ENCODE measurements around the gene SUDS3.

The SUDS3 gene

GRCh38 chr12:118357257-118358007, 18.9 kb upstream of the SUDS3 start:
- peak; percentile 51 for DNase-seq (ENCODE audit: low spot score)

DNA sequence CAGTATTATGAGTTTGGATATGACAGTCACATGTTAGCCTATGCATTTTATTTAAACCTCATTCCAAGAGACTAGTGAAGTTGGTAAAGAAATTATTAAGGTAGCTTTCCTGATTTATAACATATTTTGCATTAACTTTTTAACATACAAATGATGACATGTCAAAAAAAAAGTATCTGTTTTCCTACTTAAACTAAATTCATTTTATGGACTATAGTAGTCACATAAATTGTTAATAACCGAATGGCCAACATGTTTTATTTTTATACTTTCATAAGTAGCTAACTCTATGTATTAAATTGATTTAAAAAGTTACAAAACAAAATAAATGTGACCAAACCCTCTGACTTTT, 18.4 kb upstream of the SUDS3 start:
- DNase-seq (ENCODE audit: low spot score): no peak

DNA sequence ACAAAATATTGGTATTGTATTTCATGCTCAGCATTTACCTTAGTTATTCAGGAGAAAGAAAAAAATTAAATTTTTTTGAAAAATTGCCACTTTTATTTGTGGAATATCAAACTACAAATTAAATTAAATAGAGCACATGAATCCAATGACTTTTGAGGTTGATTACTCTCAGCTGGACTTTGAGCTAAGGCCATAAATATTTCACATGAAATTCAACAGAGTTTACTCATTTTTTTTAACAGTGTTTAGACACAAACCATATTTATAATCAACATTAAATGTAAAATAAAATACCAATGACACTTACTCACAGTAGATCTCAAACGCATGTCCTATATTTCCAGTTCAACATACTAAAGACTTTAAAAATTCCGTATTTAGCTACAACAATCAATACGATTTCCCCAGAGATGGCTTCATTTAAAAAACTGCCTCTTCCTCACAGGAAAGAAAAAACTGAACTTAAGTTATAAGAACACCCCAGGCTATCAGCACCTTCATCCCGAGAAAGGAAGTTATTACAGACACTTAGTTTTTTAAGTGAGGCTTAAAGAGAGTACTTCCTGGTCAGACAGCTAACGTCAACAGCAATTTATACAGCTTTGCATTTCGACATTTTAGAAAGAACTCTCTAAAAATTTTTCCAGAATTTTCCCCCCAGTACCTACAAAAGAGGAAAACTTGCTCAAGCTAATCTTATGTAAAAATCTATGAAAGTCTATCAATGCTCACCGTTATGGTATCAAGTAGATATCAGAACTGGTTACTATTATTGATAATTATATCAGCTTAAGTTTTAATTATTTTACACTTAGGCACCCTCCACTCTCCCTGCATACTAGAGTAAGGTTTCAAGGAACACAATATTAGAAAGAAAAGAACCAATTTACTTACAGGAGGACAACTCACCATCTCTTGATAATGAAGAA, 17.5 kb upstream of the SUDS3 start:
- peak; percentile 26 for DNase-seq (ENCODE audit: low spot score)

GRCh38 chr12:118359541-118359915, 16.8 kb upstream of the SUDS3 start:
- peak; percentile 45 for DNase-seq (ENCODE audit: low spot score)

- no peak for DNase-seq (ENCODE audit: low spot score)
Observed at GRCh38 chr12:118361092-118361404, 15.3 kb upstream of the SUDS3 start.

DNA sequence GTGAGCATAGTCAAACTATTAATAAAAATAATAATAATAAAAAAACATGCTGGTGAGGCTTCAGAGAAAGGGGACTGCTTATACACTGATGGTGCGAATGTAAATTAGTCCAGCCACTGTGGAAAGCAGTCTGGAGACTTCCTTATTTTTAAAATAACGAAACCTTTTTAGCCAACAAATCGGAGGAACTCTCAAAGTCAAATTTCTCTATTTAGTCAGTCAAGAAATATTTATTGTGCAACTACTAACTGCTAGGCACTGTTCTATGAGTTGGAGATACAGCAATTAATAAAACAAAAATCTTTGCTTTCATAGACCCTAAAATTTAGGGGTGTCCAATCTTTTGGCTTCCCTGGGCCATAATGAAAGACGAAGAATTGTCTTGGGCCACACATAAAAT, 14.5 kb upstream of the SUDS3 start:
- no peak for DNase-seq (ENCODE audit: low spot score)

DNA sequence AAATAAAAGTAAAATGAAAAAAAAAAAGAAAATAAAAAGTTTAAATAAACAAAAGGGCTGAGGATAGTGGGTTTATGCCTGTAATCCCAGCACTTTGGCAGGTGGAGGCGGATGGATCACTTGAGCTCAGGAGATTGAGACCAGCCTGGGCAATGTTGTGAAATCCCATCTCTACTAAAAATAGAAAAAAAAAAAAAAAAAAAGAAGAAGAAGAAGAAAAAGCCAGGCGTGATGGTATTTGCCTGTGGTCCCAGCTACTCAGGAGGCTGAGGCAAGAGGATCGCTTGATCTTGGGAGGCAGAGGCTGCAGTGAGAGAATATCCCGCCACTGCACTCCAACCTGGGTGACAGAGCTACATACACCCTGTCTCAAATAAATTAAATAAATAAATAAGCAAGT, 7.5 kb upstream of the SUDS3 start:
- no peak for DNase-seq (ENCODE audit: low spot score)

DNA sequence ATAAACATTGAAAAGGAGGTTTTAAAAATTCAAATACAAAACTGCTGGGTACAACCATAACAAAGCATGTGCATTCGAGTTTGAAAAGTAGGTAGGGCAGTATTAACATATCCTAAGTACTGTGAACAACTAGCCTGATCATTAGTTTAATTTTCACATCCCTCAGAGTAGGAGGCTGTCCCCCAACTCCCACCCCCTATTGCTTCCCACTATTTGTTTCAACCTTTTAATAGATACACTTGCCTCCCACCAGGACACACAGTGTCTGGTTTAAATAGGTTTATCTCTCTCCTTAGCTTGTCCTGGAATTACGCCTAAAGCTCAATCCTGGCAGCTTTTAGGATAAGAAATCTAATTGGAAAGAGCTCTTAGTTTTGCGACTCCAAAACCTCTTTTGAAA, 5.8 kb upstream of the SUDS3 start:
- DNase-seq (ENCODE audit: low spot score): no peak

GRCh38 chr12:118371321-118372282, 4.8 kb upstream of the SUDS3 start:
- peak; percentile 34 for DNase-seq (ENCODE audit: low spot score)

GRCh38 chr12:118372541-118373495, 3.5 kb upstream of the SUDS3 start, which contains the start of gene TAOK3:
Gene TAOK3 (minus strand): TSS chr12:118372907. CDS start chr12:118255567, 117,340 bp downstream.
- peak; percentile 95 for DNase-seq (ENCODE audit: low spot score)

- DNase-seq (ENCODE audit: low spot score): no peak
Observed at GRCh38 chr12:118373616-118374015, 2.7 kb upstream of the SUDS3 start.

DNA sequence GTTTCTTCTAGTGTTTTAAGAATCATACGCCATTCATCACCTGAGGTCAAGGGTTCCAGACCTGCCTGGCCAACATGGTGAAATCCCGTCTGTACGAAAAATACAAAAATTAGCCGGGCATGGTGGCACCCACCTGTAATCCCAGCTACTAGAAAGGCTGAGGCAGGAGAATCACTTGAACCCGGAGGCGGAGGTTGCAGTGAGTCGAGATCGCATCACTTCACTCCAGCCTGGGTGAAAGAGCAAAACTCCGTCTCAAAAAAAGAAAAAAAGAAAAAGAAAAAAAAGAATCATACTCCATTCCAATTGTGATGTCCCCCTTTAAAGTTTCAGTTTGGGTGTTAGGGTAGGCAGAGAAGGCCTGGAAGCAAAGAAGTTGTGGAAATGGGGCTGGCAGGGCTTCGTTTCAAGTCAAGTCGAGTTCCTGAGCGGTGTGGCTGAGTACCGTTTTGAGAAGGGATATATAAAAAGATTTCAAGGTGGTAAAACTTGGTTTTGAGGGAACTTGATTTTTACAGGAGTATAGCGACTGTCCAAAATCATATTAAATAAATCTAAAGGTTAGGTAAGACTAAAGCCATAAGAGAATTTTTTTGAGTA, 2.1 kb upstream of the SUDS3 start:
- DNase-seq (ENCODE audit: low spot score): no peak

DNA sequence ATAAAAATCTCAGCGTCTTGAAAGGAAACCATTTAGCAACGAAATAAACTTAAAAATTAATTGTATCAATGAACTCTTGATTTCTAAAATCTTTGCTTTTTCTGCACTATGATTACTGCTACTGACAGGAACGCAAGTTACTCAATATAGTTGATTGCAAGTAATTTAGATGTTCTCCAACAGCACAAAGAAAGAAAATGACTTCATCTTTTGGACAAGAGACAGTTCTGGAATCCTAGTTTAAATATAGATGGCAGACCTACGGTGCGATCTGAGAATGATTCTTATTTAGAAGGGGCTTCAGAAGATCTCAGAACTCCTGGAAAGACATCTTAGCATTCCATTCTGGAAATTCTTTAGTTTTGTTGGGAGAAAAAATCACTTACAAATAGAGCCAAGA, 1.4 kb upstream of the SUDS3 start:
- no peak for DNase-seq (ENCODE audit: low spot score)

DNA sequence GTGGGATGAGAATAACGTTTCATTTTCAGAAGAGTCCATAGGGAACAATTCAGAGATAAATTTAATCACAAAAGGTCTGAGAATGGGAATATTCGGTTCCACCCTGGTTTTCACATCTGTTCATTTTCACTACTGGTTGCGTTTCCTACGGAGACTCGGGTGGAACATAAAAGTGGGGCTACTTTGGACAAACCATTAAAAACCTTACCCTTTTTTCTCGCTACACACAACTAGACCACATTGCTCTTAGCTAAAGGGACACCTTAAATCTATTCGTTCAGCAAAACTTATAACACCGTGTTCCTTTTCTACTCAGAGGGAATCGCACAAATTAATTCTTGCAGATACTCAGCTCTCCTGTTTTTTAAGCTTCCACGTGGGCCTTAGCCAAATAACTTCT, 1.0 kb upstream of the SUDS3 start:
- DNase-seq (ENCODE audit: low spot score): no peak

GRCh38 chr12:118377021-118377883, 897 bp downstream of the SUDS3 start:
- DNase-seq (ENCODE audit: low spot score): peak; percentile 45

DNA sequence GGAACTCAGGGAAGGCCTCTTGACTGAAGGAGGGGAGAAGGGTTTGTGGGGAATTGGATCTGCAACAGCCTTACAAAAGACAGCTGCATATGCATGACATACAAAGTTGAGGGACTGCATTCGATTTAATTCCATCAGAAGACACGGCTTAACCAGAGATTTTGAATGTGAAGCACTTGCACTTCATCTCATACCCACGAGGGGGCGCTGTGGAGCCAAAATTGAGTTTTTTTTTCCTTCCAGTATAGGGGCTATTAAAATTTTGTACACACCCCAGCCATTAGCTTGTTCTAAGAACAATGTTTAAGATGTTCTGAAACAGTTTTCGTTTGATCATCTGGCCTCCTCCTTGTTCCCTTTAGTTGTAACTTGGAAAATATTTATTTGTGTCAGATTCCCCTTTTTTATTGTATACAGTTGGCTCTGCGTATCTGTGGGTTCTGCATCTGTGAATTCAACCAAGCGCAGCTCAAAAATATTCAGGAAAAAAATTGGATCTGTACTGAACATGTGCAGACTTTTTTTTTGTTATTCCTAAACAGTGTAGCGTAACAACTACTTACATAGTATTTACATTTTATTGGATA, 1.6 kb downstream of the SUDS3 start:
- peak; percentile 79 for DNase-seq (ENCODE audit: low spot score)

- DNase-seq (ENCODE audit: low spot score): no peak
Observed at GRCh38 chr12:118391424-118391823, 15.1 kb downstream of the SUDS3 start.

DNA sequence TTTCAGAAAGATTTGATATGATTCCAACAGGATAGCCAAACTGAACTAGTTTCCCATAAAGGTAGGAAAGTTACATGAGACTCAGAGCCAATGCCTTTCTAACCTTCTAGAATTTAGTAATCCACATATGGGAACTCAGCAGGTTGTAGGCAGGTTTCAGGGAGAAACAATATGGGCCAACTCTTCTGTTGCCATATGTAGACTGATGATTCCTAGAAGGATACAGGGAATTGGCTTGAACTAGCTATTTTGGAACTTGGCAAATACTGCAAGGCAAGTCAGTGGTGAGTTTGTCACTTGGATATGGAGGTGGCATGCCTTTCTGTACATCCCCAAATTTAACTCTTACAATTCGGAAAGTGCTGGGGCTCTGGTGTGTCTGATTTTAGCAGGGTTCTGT, 15.5 kb downstream of the SUDS3 start:
- DNase-seq (ENCODE audit: low spot score): no peak

GRCh38 chr12:118397708-118398440, 21.5 kb downstream of the SUDS3 start:
- no peak for DNase-seq (ENCODE audit: low spot score)

Data from germinal center (tissue), 1 donor.